ENCODE measurements around the gene BNIPL. TPM values are rescaled to one million over a fixed set of nuclear protein-coding genes. Genes with fewer than 3 reads are reported as not detected.
A peak's percentile ranks its signal among the peaks of the same experiment; 100 is the strongest.

BNIPL gene
- total and polyA plus RNA-seq, 2 of the 13 experiments (the other 11 are each of a cell fraction or from before 2014, with no cell fraction given) = 0.40 to 1.1 TPM

- TF ChIP-seq PBX3 (CRISPR knock-in tag; IDR thresholded peaks at IDR 0.05; ENCODE audit: borderline replicate concordance) (no peak), AKAP8 (CRISPR knock-in tag; IDR thresholded peaks at IDR 0.05) (no peak), ZNF567 (CRISPR knock-in tag; IDR thresholded peaks at IDR 0.05; ENCODE audit: borderline replicate concordance) (0 out of 2 replicates have a peak, but pooled peaks have one; percentile 53), KLF9 (CRISPR knock-in tag; IDR thresholded peaks at IDR 0.05; ENCODE audit: low read depth) (no peak), ZNF407 (CRISPR knock-in tag; IDR thresholded peaks at IDR 0.05; ENCODE audit: not compliant biosample characterization) (peak; percentile 56), BRD4 (CRISPR knock-in tag; IDR thresholded peaks at IDR 0.05) (0 out of 2 replicates have a peak, but pooled peaks have one; percentile 69), ZUFSP (CRISPR knock-in tag; IDR thresholded peaks at IDR 0.05; ENCODE audit: borderline replicate concordance) (no peak), ZNF576 (CRISPR knock-in tag; IDR thresholded peaks at IDR 0.05) (no peak), FIP1L1 (IDR thresholded peaks at IDR 0.05; ENCODE audit: borderline replicate concordance, insufficient read depth, low read depth, low read length) (no peak), ZNF180 (CRISPR knock-in tag; IDR thresholded peaks at IDR 0.05; ENCODE audit: borderline replicate concordance, low read depth) (no peak), ZNF510 (CRISPR knock-in tag; IDR thresholded peaks at IDR 0.05; ENCODE audit: low read depth) (no peak), ZNF264 (CRISPR knock-in tag; IDR thresholded peaks at IDR 0.05) (0 out of 2 replicates have a peak, but pooled peaks have one; percentile 17), ZNF530 (CRISPR knock-in tag; IDR thresholded peaks at IDR 0.05; ENCODE audit: low read depth) (no peak), PHF20 (CRISPR knock-in tag; IDR thresholded peaks at IDR 0.05) (peak; percentile 10; the same call in 1 of the 2 replicates), KMT2A (CRISPR knock-in tag; IDR thresholded peaks at IDR 0.05) (peak; percentile 38; the same call in 1 of the 2 replicates), ERF (CRISPR knock-in tag; IDR thresholded peaks at IDR 0.05) (peak; percentile 60; the same call in 1 of the 2 replicates), KDM6A (CRISPR knock-in tag; IDR thresholded peaks at IDR 0.05; ENCODE audit: low read depth) (no peak)
Observed at GRCh38 chr1:151008244-151009205, 27.9 kb upstream of the BNIPL start, which contains the start of gene PRUNE1 (continued).
